A673 (cell line): ENCODE data around the gene MAML3. TPM values are rescaled to one million over a fixed set of nuclear protein-coding genes. Genes with fewer than 3 reads are reported as not detected.
"Not testable (repeated sequence)": the region's sequence is repeated elsewhere in the genome, so short reads cannot be mapped to it uniquely, and the experiment has no call there.

Source experiments
- BruUV-seq: library from RNA; stranded (reverse); fragments of 400-500 nt; replicated peaks from 2 replicates; lab custom pipeline; 2021; lab: Mats Ljungman, UMichigan
- CTCF ChIA-PET: fragments of 300-600 bp; sonication (Branson Sonifier 250); formaldehyde crosslinking; loops from one replicate; lab custom pipeline; 2022; ENCODE audit warnings: antibody characterized with exemption; lab: Charles Lee
- POLR2A ChIA-PET: fragments of 300-600 bp; sonication (Branson Sonifier 250); formaldehyde crosslinking; loops from one replicate; lab custom pipeline; 2022; ENCODE audit warnings: antibody characterized with exemption; ENCODE audit not compliant: low non-redundant PET; lab: Charles Lee
- DNase-seq: peaks from one replicate; pipeline ENCODE4 v3.0.0-alpha.2; 2015; ENCODE audit warnings: low spot score
- H3K27ac ChIP-seq: fragments of 200-600 bp; sonication (generic); 2 replicates; pipeline ENCODE4 v1.5.1; 2016; ENCODE audit warnings: mixed run types, low read depth, mild to moderate bottlenecking, mixed read lengths, antibody characterized with exemption, low read length; ENCODE audit not compliant: poor library complexity, severe bottlenecking
- H3K27me3 ChIP-seq: fragments of 200-600 bp; sonication (generic); replicated peaks from 2 replicates; pipeline ENCODE4 v1.6.1; 2017; ENCODE audit warnings: mixed run types, low read depth, mild to moderate bottlenecking, mixed read lengths, antibody characterized with exemption, low read length; ENCODE audit not compliant: insufficient read depth, poor library complexity
- H3K36me3 ChIP-seq: fragments of 200-600 bp; sonication (generic); 2 replicates; pipeline ENCODE4 v1.6.1; 2016; ENCODE audit warnings: mixed run types, mild to moderate bottlenecking, mixed read lengths, antibody characterized with exemption, low read length; ENCODE audit not compliant: insufficient read depth, poor library complexity, severe bottlenecking
- H3K4me1 ChIP-seq: fragments of 200-600 bp; sonication (generic); 2 replicates; pipeline ENCODE4 v1.6.1; 2017; ENCODE audit warnings: mixed run types, mild to moderate bottlenecking, mixed read lengths, antibody characterized with exemption, low read length; ENCODE audit not compliant: insufficient read depth, poor library complexity, severe bottlenecking
- H3K4me3 ChIP-seq: fragments of 200-600 bp; sonication (generic); 2 replicates; pipeline ENCODE4 v1.5.1; 2016; ENCODE audit warnings: low read depth, mixed run types, mild to moderate bottlenecking, mixed read lengths, low read length; ENCODE audit not compliant: poor library complexity, severe bottlenecking
- H3K9me3 ChIP-seq: fragments of 200-600 bp; sonication (generic); 2 replicates; pipeline ENCODE4 v1.6.1; 2016; ENCODE audit warnings: mixed run types, low read depth, mild to moderate bottlenecking, mixed read lengths, antibody characterized with exemption, low read length; ENCODE audit not compliant: poor library complexity, severe bottlenecking
- CTCF ChIP-seq: fragments of 300-800, 200-600 bp; sonication (generic); conservative IDR thresholded peaks from 2 replicates; pipeline ENCODE4 v1.5.1; 2017; ENCODE audit warnings: low read depth, mild to moderate bottlenecking, antibody characterized with exemption, low read length, moderate library complexity, mixed read lengths
- EZH2 ChIP-seq: fragments of 200-600 bp; sonication (generic); IDR thresholded peaks from 2 replicates; pipeline ENCODE4 v1.6.1; 2017; ENCODE audit warnings: borderline replicate concordance, low read depth, mild to moderate bottlenecking, mixed read lengths, antibody characterized with exemption, low read length; ENCODE audit not compliant: poor library complexity, severe bottlenecking
- intact Hi-C: fragments of 100-400 bp; cut with micrococcal nuclease; formaldehyde crosslinking; loops from one replicate; pipeline ENCODE4 v1.10.0; 2022; ENCODE audit not compliant: unreplicated experiment
- total RNA-seq: library from RNA; stranded (reverse); gene quantifications from 2 replicates; pipeline ENCODE4 v1.2.3, GENCODE V29; 2021

MAML3 gene
- total RNA-seq, 1 experiment from 2014 or later = 3.7 TPM

- Histone ChIP-seq H3K27me3 (no peaks in the 10 kb centered on the region), H3K27ac (no peak overlapping the region), H3K4me1 (no peaks in the 10 kb centered on the region), H3K4me3 (no peak overlapping the region), H3K36me3 (no peaks in the 10 kb centered on the region), H3K9me3 (no peaks in the 10 kb centered on the region)
- POLR2A ChIA-PET = no interaction called here
- TF ChIP-seq CTCF (no peak), EZH2 (no peak)
- intact Hi-C loops = no loop called here
- no TSS peak for BruUV-seq
- no peak for DNase-seq
- CTCF ChIA-PET = no interaction called here
These were observed 203.0 kb downstream of the MAML3 start for GRCh38 chr4:139951021-139951420.

GRCh38 chr4:139950568-139950967, 203.4 kb downstream of the MAML3 start:
- Histone ChIP-seq H3K9me3 (no peaks in the 10 kb centered on the region), H3K4me1 (no peaks in the 10 kb centered on the region), H3K36me3 (no peaks in the 10 kb centered on the region), H3K4me3 (no peak overlapping the region), H3K27me3 (no peaks in the 10 kb centered on the region), H3K27ac (no peak overlapping the region)
- no peak for DNase-seq
- no TSS peak for BruUV-seq
- TF ChIP-seq EZH2 = no peak
- no peak for TF ChIP-seq CTCF
- ChIA-PET POLR2A (no interaction called here), CTCF (no interaction called here)
- intact Hi-C loops = no loop called here

GRCh38 chr4:139944916-139945315, 209.1 kb downstream of the MAML3 start:
- H3K4me1 ChIP-seq, H3K9me3 ChIP-seq, BruUV-seq, CTCF ChIA-PET, DNase-seq, POLR2A ChIA-PET, intact Hi-C loops, H3K27me3 ChIP-seq, H3K4me3 ChIP-seq, H3K36me3 ChIP-seq, H3K27ac ChIP-seq: not testable (repeated sequence)

GRCh38 chr4:139943277-139943676, 210.7 kb downstream of the MAML3 start:
- BruUV-seq = no TSS peak

More at GRCh38 chr4:139943277-139943676, 210.7 kb downstream of the MAML3 start:
- no peak for TF ChIP-seq CTCF
- no peak for TF ChIP-seq EZH2
- intact Hi-C loops = no loop called here
- Histone ChIP-seq H3K27ac (no peak overlapping the region), H3K36me3 (no peaks in the 10 kb centered on the region), H3K27me3 (no peaks in the 10 kb centered on the region), H3K4me3 (no peak overlapping the region), H3K4me1 (peaks cover 5% of the 10 kb centered on the region), H3K9me3 (no peaks in the 10 kb centered on the region)
- POLR2A ChIA-PET = no interaction called here
- DNase-seq = no peak
- CTCF ChIA-PET = no interaction called here
